ENCODE data around the gene TMPRSS4.

TMPRSS4 gene

DNA sequence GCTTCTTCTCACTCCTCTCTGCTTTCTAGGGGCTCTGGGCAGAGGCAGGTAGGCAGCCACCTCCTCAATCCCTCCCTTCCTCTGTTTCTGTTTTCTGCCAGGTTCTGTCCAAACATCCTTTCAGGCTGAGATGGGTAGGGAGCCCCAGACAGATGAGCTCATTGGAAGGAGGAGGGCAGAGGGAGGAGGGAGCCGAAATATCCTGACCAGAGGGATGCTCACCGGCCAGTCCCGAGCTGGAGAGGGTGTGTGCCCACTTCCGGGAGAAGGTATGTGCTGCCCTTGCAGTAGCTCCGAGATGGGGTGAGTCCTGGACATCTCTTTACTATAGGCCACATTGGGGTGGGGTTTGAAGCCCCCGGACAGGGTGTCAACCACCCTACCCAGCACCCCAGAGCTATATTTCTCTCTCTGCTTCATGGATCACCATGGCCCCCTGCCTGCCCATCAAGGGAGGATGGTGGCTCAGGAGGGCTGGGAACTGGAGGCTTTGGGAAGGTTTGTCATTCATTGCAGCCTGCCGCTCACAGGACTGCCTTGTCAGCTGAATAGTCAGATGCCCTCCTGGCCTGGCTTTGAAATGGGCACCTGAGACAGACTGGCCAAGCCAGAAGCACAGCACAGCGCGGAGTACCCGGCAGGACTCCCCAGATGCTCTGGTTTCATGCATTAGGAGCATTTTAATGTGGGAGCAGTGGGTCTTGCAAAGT lies 80.5 kb downstream of the TMPRSS4 start:
- no peak for DNase-seq

DNA sequence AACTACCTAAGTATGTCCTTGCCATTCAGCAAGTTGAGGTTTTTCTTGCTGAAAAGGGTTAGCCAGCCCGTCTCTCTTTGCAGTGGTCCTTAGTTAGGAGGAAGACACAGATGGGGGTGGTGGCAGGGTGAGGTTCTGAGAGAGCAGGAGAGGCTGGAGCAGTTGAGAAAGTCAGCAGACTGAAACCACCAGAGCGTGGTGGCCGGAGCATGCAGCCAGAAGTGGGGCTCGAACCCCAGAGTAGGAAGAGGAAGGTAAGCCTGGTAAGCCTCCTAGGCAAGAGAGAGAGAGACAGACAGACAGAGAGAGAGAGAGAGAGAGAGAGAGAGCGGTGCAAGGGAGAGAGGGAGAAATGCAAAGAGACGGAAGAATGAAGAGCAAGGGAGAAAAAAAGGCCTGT lies 84.9 kb downstream of the TMPRSS4 start:
- DNase-seq: no peak

DNA sequence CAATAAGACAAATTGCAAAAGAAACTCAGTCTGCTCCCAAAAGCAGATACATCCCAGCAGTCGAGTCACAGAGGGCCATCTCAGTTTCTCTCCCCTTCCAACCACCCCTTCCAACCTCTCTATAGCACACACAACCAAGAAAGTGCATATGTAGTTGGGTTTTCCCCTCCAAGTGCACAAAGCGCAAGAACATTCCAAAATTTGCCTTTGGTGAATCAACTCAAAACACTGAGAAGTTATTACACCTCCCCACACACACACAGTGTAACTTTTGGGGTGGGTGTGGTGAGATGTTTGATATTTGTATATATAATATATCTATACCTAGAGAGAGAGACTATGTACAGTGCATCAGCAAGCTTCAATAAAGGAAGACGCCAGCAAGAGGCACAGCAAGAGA lies 86.0 kb downstream of the TMPRSS4 start:
- no peak for DNase-seq

DNA sequence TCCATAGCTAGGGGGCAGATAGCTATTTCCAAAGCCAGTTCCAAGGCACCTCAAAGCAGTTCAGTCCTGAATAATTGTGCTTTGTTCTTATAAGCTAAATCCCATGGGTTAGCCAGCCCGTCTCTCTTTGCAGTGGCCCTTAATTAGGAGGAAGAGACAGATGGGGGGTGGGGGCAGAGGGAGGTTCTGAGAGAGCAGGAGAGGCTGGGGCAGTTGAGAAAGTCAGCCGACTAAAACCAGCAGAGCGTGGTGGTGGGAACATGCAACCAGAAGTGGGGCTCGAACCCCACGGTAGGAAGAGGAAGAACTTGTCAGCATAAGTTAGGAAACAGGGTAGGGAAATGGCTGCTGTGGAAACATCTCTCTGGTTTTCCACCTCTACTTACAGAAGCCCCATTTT lies 86.6 kb downstream of the TMPRSS4 start:
- no peak for DNase-seq

DNA sequence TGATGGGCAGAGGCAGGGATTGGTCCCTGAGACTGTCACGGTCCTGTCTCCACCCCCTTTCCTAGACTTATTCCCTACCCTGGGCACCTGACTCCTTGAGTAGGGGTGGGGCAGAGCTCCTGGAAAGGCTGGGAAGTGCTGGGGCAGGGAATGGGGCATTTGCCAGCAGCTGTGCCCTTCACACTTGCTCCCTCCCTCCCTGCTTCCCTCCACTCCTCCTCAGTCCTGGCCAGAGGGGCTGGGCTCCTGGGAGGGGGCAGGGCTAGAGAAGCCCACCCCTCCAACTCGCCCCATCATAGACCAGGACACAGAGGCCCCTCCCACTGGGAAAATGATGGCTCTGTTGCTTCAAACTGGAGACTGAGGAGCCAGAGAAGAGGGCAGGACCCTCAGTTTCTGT lies 88.0 kb downstream of the TMPRSS4 start:
- no peak for DNase-seq

DNA sequence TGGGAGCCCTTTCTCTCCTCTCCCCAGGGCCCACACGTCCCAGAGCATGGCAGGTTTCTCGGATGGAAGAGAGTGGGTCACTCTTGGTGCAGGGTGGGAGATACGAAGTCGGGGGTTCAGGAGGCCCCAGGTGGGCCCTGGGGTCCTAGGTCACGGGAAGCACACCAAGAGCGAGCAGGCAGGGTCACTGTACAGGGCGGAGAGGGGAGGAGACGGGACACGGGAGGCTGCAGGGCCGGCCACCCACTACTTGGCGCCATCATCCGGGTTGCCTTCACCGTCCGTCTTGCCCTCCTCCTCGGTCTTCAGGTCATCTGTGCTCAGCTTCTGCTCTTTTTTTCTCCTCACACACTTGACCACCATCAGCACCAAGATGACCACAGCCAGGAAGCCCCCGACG lies 89.8 kb downstream of the TMPRSS4 start:
- no peak for DNase-seq

DNA sequence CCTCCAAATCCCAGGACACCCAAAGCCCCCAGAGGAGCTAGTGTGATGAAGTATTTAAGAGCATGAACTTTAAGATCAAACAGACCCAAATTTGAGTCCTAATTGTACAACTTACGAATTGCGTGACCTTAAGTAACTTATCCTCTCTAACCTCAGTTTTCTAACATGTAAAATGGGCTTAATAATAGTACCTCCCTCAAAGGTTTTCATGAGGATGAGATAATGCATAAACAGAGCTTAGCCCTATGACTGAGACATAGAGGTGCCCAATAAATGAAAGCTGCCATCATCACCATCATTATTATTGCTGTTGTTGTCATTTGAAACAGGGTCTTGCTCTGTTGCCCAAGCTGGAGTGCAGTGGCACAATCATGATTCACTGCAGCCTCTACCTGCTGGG lies 90.4 kb downstream of the TMPRSS4 start:
- DNase-seq: no peak

DNA sequence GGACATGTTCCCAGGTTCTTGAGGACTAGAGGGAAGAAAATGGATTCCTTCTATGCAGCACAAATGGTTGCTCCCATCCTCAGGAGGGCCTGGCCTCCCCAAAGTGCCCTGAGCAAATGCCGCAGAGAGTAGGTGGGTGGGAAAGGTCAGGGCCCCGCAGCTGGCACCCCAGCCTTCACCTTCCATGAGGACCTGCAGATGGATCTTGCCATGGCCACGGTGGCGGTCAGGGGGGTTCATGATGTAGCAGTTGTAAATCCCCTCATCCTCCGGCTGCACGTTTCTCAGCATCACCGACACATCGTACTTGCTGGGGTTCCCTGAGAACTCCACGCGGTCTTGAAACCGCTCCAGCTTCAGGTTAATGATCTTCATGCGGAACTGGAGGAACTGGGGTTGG lies 91.0 kb downstream of the TMPRSS4 start:
- DNase-seq: no peak

DNA sequence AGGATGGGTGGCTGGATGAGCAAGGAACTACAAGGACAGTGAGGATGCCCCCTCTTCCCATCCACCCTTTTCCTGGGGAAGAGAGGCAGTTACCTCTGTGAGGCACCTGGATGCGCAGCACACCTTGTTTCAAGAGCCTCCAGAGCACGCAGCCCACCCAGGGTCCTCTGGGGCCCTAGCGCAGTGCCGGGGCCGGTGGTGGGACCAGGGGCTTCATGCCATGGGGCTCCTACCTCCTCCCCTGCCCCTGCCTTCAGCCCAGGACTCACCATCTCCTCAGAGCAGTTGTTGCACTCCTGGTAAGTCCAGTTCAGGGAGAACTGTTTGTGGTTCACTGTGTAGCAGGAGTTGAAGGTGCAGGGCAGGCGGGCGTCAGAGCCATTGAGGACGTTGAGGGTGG lies 91.4 kb downstream of the TMPRSS4 start:
- no peak for DNase-seq

DNA sequence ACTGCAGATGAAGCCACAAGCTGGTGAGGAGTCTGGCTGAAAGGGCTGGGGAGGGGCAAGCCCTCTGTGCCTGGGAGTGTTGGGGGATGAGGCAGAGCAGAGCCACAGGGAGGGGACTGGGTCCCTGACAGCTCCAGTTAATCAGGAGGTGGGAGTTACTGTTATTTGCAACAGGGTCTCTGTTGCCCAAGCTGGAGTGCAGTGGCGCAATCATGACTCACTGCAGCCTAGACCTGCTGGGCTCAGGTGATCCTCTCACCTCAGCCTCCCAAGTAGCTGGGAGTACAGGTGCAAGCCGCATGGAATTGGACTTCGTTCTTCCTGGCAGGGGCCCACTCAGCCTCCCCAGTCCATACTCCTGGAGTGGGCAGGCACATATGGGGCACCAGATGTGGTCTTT lies 91.9 kb downstream of the TMPRSS4 start:
- DNase-seq: no peak

DNA sequence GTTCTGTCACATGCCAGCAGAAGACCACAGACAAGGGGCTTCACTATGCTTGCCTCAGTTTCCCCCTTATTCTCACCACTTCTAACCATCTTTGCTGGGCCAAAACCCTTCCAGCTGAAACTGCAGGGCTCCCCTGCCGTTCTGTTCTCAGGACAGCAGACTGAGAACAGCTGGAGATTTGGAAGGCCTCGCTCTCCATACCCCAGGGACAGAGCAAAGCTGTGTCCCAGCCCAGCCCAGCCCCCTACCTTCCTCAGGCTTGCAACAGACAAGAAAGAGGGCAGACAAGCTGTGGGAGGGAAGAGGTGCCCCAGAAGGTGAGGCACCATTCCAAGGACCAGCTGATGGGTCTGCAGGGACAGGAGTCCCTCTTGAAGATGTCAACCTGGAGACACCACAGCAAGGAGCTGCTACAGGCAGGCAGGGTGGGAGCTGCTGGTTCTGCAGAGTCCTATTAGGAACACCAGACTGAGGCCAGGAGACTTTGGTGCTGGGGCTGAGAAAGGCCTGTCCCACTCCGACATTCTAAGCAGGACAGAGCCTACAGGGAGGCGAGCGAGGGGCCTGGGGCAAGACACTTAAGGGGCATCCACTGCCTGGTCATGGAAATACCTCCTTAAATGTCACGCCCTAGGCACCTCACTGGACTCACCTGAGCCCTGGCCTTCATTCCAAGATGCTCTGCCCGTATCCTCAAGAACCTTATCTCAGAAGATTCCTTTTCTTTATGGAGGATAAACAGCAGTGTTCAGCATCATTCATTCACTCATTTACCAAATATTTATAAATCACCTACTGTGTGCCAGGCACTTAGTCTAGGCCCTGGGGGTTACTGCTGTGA lies 92.6 kb downstream of the TMPRSS4 start:
- DNase-seq: no peak

DNA sequence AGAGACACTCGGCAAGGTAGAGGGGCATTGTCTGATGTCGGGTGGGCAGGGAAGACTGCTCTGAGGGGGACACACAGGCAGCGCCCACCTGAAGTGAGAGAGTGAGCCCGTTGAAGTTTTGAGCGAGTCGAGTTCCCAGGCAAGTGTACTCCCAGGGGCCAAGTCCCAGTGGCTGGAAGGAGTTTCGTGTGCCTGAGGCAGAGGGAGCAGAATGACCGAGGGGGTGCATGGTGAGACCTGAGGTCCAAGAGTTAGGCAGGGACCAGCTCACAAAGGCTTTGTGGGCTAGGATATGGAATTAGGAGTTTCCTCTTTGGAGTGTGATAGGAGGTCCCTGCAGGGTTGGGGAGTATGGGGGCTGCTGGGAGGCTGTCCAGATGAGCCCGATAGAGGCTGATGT lies 93.4 kb downstream of the TMPRSS4 start:
- DNase-seq: no peak

DNA sequence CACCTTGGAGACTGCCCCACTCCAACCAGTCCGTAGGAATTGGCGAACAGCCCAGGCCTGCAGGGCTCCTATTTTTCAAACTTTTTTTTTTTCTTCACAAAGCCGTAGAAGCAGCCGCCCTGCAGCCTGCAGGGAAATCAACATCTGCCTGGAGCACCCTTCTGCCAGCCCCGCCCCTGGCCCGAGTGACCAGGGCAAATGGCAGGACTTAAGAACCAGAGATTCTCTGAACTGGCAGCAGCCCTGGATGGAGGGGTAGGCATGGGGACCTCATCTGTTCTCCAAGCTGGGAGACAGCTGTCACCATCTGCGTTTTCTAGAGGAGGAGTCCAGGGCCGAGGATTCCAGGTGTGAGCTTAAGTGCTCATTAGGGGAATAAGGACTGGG lies 94.0 kb downstream of the TMPRSS4 start:
- DNase-seq: no peak
